ENCODE measurements around the gene OGA.
A peak's percentile ranks its signal among the peaks of the same experiment; 100 is the strongest.
"Not testable (repeated sequence)": the region's sequence is repeated elsewhere in the genome, so short reads cannot be mapped to it uniquely, and the experiment has no call there.

The OGA gene

DNA sequence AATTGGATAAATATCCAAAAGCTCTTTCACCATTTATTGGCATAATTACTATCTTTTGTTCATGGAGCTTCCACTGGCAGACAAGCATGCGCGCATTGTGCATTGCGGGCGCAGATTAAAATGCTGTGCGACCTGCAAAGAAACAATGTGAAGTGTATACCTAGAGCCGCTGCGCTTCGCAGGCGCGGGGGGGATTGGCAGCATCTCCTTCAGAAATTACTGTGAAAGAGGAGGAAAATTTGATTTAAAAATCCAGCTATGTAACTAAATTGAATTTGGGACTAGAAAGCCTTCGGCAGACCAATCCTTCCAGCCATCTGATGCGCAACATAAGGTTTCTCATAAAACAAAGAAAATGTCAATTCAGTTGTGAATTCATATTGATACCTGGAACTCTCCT, 24.7 kb downstream of the OGA start:
- no peak for DNase-seq

DNA sequence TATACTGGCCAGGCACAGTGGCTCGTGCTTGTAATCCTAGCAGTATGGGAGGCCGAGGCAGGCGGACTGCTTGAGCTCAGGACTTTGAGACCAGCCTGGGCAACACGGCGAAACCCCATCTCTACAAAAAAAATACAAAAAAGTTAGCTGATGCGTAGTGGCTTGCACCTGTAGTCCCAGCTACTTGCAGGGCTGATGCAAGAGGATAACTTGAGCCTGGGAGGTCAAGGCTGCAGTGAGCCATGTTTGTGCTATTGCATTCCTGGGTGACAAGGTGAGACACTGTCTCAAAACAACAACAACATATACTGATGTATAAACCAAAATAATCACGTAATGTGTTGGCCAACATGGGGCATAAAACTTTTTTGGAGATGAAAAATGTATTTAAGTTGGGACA, 28.6 kb downstream of the OGA start:
- no peak for DNase-seq

DNA sequence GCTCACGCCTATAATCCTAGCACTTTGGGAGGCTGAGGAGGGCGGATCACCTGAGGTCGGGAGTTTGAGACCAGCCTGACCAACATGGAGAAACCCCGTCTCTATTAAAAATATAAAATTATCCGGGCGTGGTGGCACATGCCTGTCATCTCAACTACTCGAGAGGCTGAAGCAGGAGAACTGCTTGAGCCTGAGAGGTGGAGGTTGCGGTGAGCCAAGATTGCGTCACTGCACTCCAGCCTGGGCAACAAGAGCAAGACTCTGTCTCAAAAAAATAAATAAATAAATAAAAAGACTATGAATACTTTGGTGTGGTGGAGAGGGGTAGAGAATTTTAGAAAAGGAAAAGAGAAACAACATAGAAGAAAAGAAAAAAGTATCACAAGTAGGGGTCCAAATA, 29.0 kb downstream of the OGA start:
- not testable (repeated sequence) for DNase-seq

DNA sequence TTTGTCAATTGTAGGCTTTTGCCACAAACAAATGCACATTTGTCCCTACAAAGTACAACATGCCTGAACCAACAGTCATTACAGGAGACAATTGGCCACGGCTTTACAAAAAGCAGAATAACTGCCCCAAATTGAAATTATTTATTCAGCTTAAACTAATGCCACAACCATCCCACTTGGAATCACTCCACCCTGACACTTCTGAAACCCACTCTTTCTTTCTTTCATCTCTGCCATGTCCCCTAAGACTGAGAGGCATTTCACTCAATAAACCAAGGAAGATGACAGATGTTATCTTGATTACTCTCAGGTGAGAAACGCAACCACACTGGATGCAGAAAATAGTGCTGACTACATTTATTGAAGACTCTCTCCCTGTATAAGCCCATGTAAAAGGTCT, 32.4 kb downstream of the OGA start:
- DNase-seq, result no peak

DNA sequence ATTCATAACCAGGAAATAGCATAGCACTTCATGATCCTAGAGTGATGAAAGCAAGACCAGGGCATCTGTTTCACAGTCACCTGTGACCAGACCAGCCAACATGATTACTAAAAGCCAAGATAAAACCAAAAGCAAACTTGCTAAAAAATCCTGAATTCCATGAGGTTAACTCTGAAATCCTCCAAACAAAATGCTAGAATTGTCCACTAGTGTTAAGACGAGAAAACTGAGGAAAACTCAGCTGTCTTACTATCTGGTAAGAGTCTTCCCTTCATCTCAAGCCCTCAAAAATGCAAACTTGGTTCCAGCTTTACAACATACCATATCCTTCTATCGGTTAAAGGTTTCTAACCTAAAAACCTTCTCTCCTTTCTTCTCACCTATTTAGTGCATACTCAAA, 33.7 kb downstream of the OGA start:
- DNase-seq, result no peak

DNA sequence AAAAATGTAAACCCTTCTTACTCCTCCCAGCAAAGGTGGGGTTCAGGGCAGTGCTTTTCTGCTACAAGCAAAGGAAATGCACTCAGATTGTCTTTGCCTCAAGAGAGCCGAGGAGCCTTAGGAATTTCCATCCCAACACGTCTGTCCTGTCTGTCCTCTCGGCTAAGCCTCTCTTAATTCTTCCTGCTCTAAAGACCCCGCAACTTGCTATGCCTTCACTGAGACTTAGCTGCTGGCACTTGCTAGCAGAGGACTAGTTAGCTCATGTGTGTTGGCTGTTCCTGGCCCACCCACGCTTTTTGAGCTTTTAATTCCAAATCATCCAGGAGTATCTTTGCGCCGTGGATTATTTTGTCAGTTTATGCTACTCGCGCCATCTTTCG, 34.5 kb downstream of the OGA start:
- DNase-seq, result no peak

DNA sequence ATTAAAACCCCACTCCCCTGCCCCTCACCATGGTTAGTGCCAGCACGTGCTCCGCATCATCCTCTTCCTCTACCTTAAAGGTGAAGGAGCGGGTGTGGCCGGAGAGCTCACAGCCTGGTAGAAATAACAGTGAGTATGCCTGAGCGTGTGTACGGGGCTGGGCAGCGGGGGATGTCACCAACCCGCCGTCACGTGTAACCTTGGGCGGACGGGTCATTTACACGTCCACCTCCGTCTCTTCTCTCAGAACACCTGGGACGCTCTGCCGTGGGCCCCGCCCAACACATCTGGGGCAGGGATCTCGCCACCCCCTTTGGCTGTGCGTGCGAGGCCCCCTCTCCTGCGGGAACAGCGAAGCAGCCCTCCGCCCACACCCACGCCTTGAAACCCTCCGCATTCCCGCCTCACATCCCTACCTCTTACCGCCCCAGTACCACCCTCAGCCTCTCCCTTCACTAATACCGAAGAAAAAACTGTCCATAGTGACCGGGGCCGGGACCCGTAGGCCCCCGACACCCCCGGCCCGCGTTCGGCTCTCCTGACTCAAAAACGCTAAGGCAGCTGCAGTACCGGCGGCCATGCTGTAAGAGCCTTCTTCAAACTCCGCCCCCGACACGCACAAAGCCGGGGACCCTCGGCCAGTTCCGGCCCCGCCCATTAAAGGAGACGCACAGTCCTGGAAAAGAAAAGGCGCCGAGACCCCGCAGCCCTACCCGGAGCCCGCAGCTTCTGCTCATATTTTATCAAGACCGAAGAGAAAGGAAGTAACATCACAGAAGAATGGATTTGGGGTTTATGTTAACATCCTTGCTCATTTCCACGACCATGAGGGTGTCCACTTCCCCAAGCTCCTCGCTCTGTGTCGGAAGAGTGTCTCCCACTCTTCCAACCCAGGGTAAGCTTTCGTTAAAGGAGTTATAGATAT, 35.2 kb downstream of the OGA start, which contains the start of gene NPM3:
Gene NPM3, minus strand, starts transcription at position 636 of the 925 bp plus-strand sequence. Its CDS starts 56 bp downstream, at position 580.
- DNase-seq, result peak; percentile 35

DNA sequence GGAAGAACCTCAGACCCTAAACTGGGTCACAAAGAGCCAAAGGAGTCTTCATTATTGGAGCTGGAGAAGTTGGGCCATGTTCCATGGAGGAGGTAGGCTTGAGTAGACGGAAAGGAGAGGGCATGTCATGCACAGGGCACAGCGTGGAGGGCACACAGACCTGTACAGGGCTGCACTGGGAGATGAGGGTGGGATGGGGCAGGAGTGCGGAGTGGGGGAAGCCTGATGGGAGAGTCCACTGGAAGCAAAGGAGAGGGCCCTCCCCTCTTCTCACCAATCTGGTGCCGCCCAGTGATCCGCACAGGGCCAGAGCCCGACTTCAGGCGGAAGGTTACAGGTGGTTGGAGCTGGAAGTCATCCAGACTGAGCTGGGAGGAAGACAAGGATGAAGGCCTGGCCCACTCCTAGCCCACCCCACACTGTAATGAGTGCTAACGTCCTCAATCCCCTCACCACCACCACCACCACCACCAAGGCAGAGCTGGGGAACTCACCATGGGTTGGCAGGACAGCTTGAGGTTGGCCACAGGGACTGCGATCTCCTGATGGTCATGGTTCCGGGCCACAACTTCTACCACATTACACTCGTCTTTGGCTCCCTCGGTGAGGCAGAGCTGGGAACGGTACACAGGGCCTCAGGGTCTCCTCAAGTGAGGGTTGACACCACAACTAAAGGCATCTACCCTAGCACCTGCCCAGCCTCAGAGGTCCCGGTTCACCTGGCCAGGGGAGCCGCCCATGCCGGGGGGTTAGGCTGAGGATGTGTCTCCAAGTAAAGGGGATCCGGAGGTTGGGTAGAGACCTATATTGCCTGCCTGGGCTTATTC, 36.0 kb downstream of the OGA start:
- DNase-seq, result no peak

DNA sequence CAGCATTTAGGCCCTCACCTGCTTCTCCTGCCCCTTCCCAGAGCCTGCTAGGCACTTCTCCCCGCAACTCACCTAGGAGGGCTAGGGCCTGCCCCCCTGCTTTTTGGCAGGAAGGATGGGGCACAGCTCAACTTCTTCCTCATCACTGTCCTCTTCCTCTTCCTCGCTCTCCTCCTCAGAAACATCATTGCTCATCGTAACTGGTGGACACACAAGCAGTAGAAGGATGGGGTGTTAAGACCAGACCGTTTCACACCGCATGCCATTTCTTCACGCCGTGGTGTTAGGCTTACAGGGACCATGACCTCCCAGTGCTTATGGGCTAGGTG, 36.6 kb downstream of the OGA start:
- DNase-seq, result no peak

DNA sequence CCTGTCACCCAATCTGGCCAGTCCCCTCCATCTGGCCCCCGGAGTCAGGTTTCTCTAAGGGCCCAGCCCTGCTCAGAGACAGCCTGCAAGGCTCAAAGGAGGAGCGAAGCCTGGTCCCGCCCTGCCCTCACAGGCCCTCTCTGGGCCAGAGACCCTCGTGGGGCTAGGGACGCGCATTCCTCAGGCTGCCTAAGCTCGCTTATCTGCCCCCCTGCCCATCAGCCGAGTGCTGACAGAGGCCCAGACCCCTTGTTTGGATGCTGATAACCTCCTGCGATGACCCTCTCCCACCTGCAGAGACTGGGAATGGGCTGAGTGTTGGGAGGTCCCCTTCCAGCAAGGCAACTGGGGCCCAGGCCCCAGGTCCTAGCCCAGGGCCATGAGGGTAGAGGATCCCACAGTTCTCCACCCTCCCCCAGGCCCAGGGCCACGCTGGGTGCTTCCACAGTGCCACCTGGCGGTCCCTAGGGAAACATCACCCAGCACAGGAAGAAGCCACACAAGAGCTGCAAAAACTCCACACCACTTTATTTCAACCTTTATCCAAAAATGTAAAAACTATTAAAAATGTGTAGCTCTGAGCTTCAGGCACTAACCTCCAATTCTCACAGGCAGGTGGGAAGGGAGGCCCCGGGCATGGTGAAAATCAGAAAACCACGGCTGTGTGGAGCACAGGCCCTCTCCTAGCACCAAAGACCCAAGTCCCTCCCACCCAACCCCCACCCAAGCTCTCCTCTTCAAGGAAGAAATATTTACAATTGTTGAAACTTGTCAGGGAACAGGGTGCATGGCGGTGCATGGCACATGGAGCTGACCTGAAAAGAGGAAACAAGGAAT, 37.2 kb downstream of the OGA start:
- DNase-seq, result peak; percentile 51

DNA sequence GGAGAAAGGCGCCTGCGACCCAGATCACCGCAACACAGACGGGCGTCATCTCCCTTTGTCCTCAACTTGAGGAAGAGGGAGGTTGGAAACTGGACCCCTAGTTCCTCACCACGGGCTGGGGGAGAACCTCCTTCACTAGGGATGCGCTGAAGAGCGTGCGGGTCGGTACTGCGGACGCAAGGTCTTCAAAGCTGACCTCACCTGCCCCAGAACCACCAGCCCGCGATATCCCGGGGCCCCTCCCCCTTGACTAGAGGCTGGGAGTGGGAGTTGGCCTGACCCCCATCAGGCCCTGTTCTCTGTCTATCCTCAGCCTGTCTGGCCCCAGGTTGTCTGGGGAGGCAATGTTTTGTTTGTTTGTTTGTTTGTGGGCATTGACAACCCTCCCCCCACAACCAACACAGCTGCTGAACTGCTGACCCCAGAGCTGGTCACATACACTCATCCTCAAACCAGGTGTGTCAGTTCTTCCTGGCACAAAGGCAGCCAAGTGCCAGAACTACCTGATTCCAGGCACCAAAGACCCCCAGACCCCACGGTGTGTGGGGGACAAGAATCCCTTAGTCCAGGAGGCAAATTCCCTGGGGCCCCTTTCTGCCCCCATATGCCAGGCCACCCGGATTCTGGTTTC, 37.9 kb downstream of the OGA start:
- DNase-seq, result no peak

DNA sequence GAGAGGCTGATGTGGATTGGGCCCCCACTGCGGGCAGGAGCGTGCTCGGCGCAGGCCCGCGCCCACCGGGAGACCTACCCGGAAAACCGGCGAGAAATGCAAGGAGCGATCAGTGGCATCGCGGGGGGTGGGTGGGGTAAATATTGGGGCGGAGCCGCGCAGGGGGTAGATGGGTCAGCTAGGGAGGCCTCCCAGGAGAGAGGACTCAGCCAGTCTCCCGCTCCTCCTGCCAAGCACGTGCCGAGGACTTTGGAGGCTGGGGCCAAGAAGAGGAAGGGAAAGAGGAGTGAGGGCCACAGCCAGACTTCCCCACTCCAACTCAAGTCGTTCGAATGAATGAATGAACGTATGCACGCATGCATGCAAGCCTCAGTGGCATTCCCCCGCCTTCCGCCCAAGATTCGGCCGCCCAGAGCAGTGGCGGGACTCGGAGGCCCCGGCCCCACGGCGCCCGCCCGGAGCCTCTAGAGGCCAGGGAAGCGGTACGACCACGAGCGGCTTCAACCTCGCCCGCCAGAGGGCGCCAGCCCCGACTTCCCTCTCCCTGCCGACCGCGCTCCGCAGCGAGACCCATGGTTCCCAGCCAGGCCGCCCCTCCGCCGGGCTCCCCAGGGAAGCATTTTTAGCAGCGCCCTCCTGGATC, 38.6 kb downstream of the OGA start:
- DNase-seq, result peak; percentile 30

DNA sequence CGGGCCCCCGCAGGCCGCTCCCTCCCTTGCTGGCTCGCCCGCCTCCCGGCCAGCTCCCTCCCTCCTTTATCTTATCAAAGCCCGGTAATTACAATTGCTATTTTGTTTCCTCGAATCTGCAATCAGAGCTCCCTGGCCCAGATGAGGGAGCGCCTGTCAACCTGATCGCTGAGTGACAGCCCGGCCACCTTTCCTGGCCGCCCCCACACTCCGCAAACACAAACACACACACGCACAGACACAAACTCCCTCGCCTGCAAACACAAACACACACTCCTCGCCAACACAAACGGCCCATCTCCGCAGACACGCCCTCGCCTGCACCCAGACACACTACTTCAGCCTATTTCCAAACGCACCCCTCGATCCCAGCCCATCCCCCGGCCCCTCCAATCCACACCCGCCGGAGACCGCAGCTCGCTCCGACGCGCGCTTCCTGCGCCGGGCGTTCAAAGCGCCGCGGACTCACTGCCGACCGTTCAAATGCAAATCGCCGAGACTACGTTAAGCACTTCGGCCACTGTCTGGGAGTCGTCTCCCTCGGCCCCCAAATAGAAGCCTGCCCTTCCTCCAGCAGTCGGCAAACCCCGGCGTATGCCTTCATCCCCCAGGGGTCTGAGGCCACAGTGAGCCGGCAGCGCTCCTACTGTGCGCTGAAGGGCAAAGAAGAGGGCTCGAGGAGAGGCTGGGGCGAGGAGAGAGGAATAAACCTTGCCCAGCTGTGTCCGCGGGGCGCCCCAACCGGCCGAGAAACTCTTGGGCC, 39.3 kb downstream of the OGA start:
- peak; percentile 14 for DNase-seq

DNA sequence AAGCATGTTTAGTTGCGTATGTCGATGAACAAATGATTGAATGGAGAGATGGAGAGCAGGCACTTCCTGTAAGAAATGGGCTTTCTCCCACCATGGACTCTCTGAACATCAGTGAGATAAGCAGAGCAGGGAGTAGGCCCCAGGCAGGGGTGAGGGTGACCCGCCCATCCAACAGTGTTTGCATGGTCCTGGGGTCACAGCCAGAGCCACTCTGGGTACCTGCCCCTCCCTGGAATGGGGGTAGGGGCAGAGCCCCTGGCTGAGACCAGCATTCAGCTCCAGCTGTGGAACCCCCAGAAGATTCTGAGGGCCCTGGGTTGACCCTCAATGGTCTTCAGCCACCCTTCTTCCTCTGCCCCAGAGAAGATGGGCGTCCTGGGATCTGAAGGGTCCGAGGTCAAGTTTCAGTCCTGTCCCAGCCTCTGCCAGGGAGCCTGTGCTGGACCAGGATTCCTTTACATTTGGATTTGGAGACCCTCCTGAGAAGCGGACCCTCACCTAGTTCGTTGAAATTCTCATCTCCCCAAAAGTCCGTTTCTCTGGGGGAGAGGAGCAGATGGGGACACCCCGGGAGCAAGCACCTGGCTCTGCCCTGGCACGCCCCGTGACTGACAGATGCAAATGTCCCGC, 40.0 kb downstream of the OGA start:
- DNase-seq, result no peak

DNA sequence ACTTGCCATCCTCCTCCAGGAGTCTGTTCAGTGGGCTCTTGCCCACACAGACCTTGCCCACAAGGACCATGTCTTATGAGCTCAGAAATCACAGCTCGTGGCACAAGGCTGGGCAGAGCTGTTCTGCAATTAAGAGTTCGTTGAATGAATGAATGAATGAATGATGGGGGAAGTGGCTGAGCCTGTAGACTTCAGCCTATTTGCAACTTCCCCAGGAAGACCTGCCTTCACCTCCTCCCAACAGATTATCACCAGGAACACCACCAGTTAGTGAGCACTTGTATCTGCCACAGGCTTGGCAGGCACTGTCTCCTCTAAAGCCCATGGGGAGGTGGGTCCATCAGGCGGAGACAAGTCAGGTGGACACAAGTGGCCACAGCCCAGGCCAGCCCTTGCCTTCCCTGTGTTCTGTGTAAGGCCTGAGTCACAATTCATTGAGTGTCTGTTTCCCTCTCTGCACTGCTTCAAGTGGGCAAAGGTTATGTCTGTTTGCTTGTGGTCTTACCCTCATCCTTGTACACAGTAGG, 40.6 kb downstream of the OGA start:
- no peak for DNase-seq

DNA sequence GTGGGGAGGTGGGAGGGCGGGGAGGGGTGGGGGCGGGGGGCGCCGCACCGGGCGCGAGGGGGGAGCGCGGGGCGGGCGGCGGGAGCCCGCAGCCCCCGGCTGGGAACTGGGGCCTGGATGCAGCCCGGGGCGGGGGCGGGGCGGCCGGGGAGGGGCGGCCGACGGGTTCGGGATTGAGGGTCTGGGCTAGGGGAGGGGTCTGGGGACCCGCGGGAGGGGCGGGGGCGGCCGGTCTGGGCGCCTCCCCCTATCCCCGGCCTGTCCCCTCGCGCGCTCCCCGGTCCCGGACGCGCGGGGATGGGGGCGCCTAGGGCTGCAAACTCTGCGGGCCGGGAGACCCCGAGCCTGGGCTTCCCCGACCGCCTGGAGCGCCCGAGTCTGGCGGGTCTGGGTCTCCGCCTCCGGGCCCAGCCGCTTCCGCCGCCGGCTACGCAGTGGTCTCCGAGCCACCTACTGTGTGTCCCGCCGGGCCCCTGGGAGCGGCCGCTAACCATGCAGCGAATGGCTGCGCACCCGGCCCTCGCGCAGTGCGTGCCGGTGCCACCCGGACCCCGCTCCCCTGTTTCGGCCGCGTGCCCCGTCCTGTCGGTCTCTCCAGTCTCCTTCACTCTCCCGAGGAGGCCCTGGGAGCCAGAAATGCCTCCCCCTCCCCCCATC, 42.0 kb downstream of the OGA start:
- no peak for DNase-seq

DNA sequence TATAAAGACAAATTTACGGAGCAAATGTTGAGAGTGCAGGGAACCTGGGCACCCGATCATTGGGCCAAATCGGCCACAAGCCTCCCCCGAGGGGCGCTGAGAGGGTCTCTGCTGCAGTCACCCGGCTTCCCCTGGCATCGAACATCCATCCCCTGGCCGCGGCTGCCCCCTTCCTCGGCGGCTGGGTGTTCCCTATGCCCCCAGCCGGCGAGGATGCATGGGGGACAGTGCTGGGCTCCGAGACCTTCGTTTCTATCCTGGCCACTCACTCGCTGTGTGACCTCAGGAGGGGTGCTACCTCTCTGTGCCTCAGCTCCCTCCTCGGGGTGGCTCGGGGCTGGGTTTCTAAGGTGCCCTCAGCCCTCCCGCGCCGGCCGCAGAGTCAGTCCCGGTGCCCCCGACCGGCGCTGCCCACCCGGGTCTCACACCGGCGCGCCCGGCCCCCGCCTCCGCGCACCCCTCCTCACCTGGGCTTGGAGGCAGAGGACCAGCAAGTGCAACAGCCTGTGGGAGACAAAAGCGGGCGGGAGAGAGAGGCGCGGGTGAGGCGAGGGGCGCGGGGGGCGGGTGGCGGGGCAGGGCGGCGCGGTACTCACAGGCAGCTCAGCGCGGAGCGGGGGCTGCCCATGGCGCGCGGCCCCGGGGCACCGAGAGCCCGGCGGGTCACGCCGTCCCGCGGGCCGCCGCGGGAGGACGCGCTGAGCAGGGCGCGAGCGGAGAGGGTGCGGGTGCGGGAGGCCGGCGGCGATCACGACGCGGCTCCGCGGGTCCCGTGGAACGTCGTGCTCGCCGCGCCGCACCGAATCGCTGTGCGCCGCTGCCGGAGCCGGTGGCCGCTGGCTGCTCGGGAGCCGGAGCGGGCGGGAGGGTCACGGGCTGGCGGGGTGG, 42.7 kb downstream of the OGA start, which contains the start of gene FGF8:
Gene FGF8, minus strand, starts transcription at position 842 of the 888 bp plus-strand sequence. Its CDS starts 214 bp downstream, at position 628.
- DNase-seq, result no peak

DNA sequence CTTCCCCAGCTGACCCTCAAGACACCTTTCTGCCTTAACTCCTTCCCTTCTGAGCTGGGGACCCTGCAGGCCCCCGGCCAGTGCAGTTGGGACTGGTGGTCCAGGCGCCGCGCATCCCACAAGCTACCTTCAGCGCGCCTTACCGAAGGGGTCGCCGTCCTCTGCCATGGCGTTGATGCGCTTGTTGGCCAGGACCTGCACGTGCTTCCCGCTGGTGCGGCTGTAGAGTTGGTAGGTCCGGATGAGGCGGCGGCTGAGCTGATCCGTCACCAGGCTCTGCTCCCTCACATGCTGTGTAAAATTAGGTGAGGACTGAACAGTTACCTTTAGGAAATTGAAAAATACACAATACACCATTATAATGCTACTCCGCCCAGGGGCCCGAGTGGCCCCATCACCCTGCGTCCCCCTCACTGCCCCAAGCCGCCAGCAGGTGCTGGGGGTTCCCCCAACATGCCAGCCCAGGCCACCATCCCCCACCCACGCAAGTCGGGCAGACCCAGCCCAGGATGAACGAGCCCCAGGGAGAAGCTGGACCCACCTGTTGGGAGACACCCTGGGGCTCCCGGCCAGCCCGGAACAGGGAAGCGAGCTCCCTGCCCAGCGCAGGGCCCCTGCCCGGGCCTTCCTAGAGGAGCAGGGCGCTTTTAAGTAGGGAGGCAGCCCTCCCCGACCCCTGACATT, 43.5 kb downstream of the OGA start:
- DNase-seq, result no peak

Data from DMS 273 treated with DMSO at 0.1 percent for 48 hours (cell line).